ENCODE measurements around the gene COX4I2.
"Not testable (repeated sequence)": the region's sequence is repeated elsewhere in the genome, so short reads cannot be mapped to it uniquely, and the experiment has no call there.

The COX4I2 gene

GRCh38 chr20:31643522-31643921 is 5.8 kb downstream of the COX4I2 start:
- no peak for DNase-seq (ENCODE audit: low read depth, low spot score)
- no peak overlapping the region for H3K4me3 ChIP-seq (ENCODE audit: low read length)

GRCh38 chr20:31644701-31645100 is 7.0 kb downstream of the COX4I2 start:
- no peak overlapping the region for H3K4me3 ChIP-seq (ENCODE audit: low read length)
- no peak for DNase-seq (ENCODE audit: low read depth, low spot score)

GRCh38 chr20:31648104-31648503 is 10.4 kb downstream of the COX4I2 start:
- not testable (repeated sequence) for H3K4me3 ChIP-seq (ENCODE audit: low read length); DNase-seq (ENCODE audit: low read depth, low spot score)

GRCh38 chr20:31652917-31653396 is 15.2 kb downstream of the COX4I2 start:
- DNase-seq (ENCODE audit: low read depth, low spot score) = no peak
- H3K4me3 ChIP-seq (ENCODE audit: low read length) = no peak overlapping the region

- DNase-seq (ENCODE audit: low read depth, low spot score) = no peak
These were observed 15.8 kb downstream of the COX4I2 start for GRCh38 chr20:31653561-31653960.

GRCh38 chr20:31654534-31654933 is 16.8 kb downstream of the COX4I2 start:
- DNase-seq (ENCODE audit: low read depth, low spot score) = no peak
- H3K4me3 ChIP-seq (ENCODE audit: low read length) = no peak overlapping the region

More at GRCh38 chr20:31653561-31653960, 15.8 kb downstream of the COX4I2 start:
- no peak overlapping the region for H3K4me3 ChIP-seq (ENCODE audit: low read length)

GRCh38 chr20:31661625-31662371 is 24.1 kb downstream of the COX4I2 start:
- DNase-seq (ENCODE audit: low read depth, low spot score) = no peak
- peak overlapping the region; percentile 33 for H3K4me3 ChIP-seq (ENCODE audit: low read length)

GRCh38 chr20:31662372-31662854 is 24.7 kb downstream of the COX4I2 start:
- DNase-seq (ENCODE audit: low read depth, low spot score) = no peak
- no peak overlapping the region for H3K4me3 ChIP-seq (ENCODE audit: low read length)

- no peak for DNase-seq (ENCODE audit: low read depth, low spot score)
These were observed 25.8 kb downstream of the COX4I2 start for GRCh38 chr20:31663524-31663837.

GRCh38 chr20:31663838-31664695 is 26.4 kb downstream of the COX4I2 start:
- H3K4me3 ChIP-seq (ENCODE audit: low read length) = no peak overlapping the region
- no peak for DNase-seq (ENCODE audit: low read depth, low spot score)

More at GRCh38 chr20:31663524-31663837, 25.8 kb downstream of the COX4I2 start:
- no peak overlapping the region for H3K4me3 ChIP-seq (ENCODE audit: low read length)

GRCh38 chr20:31664696-31665354 is 27.1 kb downstream of the COX4I2 start:
- no peak overlapping the region for H3K4me3 ChIP-seq (ENCODE audit: low read length)
- DNase-seq (ENCODE audit: low read depth, low spot score) = no peak

- no peak overlapping the region for H3K4me3 ChIP-seq (ENCODE audit: low read length)
- no peak for DNase-seq (ENCODE audit: low read depth, low spot score)
These were observed 28.0 kb downstream of the COX4I2 start for GRCh38 chr20:31665753-31666152.

- no peak for DNase-seq (ENCODE audit: low read depth, low spot score)
- no peak overlapping the region for H3K4me3 ChIP-seq (ENCODE audit: low read length)
These were observed 28.7 kb downstream of the COX4I2 start for GRCh38 chr20:31666258-31667042.

GRCh38 chr20:31667315-31668285 is 29.9 kb downstream of the COX4I2 start:
- no peak overlapping the region for H3K4me3 ChIP-seq (ENCODE audit: low read length)
- no peak for DNase-seq (ENCODE audit: low read depth, low spot score)

- not testable (repeated sequence) for H3K4me3 ChIP-seq (ENCODE audit: low read length); DNase-seq (ENCODE audit: low read depth, low spot score)
These were observed 31.2 kb downstream of the COX4I2 start for GRCh38 chr20:31668944-31669343.

- DNase-seq (ENCODE audit: low read depth, low spot score) = no peak
- H3K4me3 ChIP-seq (ENCODE audit: low read length) = no peak overlapping the region
These were observed 32.2 kb downstream of the COX4I2 start for GRCh38 chr20:31669876-31670275.

- no peak overlapping the region for H3K4me3 ChIP-seq (ENCODE audit: low read length)
- no peak for DNase-seq (ENCODE audit: low read depth, low spot score)
These were observed 32.9 kb downstream of the COX4I2 start for GRCh38 chr20:31670371-31671228.
